ENCODE data around the gene SF3B3.

DNA sequence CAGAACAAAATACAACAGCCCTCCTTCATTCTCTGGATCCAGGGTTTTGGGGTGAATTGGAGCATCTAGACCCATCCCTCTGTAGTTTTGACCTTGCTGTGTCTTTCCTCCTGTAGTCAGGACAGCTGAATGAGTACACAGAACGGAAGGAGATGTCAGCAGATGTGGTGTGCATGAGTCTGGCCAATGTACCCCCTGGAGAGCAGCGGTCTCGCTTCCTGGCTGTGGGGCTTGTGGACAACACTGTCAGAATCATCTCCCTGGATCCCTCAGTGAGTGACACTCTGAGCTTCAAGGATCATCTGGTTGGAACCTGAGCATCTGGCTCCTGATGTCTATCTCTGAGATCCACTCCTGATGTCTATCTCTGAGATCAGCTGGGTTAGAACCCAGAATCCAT, 32.4 kb downstream of the SF3B3 start:
- TF ChIP-seq, protein P1, sequence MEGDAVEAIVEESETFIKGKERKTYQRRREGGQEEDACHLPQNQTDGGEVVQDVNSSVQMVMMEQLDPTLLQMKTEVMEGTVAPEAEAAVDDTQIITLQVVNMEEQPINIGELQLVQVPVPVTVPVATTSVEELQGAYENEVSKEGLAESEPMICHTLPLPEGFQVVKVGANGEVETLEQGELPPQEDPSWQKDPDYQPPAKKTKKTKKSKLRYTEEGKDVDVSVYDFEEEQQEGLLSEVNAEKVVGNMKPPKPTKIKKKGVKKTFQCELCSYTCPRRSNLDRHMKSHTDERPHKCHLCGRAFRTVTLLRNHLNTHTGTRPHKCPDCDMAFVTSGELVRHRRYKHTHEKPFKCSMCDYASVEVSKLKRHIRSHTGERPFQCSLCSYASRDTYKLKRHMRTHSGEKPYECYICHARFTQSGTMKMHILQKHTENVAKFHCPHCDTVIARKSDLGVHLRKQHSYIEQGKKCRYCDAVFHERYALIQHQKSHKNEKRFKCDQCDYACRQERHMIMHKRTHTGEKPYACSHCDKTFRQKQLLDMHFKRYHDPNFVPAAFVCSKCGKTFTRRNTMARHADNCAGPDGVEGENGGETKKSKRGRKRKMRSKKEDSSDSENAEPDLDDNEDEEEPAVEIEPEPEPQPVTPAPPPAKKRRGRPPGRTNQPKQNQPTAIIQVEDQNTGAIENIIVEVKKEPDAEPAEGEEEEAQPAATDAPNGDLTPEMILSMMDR (conservative IDR thresholded peaks at IDR 0.05; ENCODE audit: low read length), result no peak
- TF ChIP-seq EZH2phosphoT487 (IDR thresholded peaks at IDR 0.05; ENCODE audit: borderline replicate concordance, low read depth, low read length), result no peak

Measured in OCI-LY7 (cell line).